GM18907 (cell line): Measurements from ENCODE around the gene ATP5F1C.
"Not testable (repeated sequence)": the region's sequence is repeated elsewhere in the genome, so short reads cannot be mapped to it uniquely, and the experiment has no call there.

ENCODE experiments used
- ATAC-seq: cut with Tn5 transposase; IDR thresholded peaks from one replicate; pipeline ENCODE4 v1.9.1; 2021; ENCODE audit warnings: mild to moderate bottlenecking, moderate library complexity; ENCODE audit not compliant: unreplicated experiment

Gene ATP5F1C

GRCh38 chr10:7787857-7788638 is at the start of gene ATP5F1C, which contains the start of gene KIN:
TSS of gene ATP5F1C (plus strand) at chr10:7788177. CDS start at chr10:7788208, 31 bp downstream.
TSS of gene KIN (minus strand) at chr10:7787993. CDS start at chr10:7787933, 60 bp downstream.
- ATAC-seq = peak; percentile 96

- ATAC-seq = no peak
These were observed 49.2 kb upstream of the ATP5F1C start for GRCh38 chr10:7738536-7739407.

- ATAC-seq = no peak
These were observed 43.7 kb upstream of the ATP5F1C start for GRCh38 chr10:7744307-7744706.

- ATAC-seq = not testable (repeated sequence)
These were observed 39.3 kb upstream of the ATP5F1C start for GRCh38 chr10:7748637-7749036.

GRCh38 chr10:7750222-7750621 is 37.8 kb upstream of the ATP5F1C start:
- ATAC-seq = no peak

GRCh38 chr10:7752251-7752650 is 35.7 kb upstream of the ATP5F1C start:
- no peak for ATAC-seq

GRCh38 chr10:7755103-7755502 is 32.9 kb upstream of the ATP5F1C start:
- ATAC-seq = no peak

GRCh38 chr10:7756360-7756992 is 31.5 kb upstream of the ATP5F1C start:
- ATAC-seq = no peak

GRCh38 chr10:7763929-7764328 is 24.0 kb upstream of the ATP5F1C start:
- ATAC-seq = no peak

GRCh38 chr10:7766241-7766640 is 21.7 kb upstream of the ATP5F1C start:
- no peak for ATAC-seq

GRCh38 chr10:7767209-7767608 is 20.8 kb upstream of the ATP5F1C start:
- no peak for ATAC-seq

GRCh38 chr10:7768417-7768816 is 19.6 kb upstream of the ATP5F1C start:
- ATAC-seq = no peak

GRCh38 chr10:7773845-7774801 is 13.9 kb upstream of the ATP5F1C start:
- no peak for ATAC-seq

- ATAC-seq = no peak
These were observed 11.2 kb upstream of the ATP5F1C start for GRCh38 chr10:7776777-7777176.

- not testable (repeated sequence) for ATAC-seq
These were observed 5.8 kb upstream of the ATP5F1C start for GRCh38 chr10:7782194-7782593.

- no peak for ATAC-seq
These were observed 1.5 kb upstream of the ATP5F1C start for GRCh38 chr10:7786430-7786829.

- ATAC-seq = peak; percentile 26
These were observed 674 bp upstream of the ATP5F1C start for GRCh38 chr10:7787150-7787856.

GRCh38 chr10:7788639-7789286 is 786 bp downstream of the ATP5F1C start:
- peak; percentile 17 for ATAC-seq

GRCh38 chr10:7789390-7789789 is 1.4 kb downstream of the ATP5F1C start:
- no peak for ATAC-seq
